Naive B cell (primary cell): Measurements from ENCODE around the gene CATSPERD. TPM values are rescaled to one million over a fixed set of nuclear protein-coding genes. Genes with fewer than 3 reads are reported as not detected.

Experiments used
- ATAC-seq, 2 donors: fragments of 150-1000 bp; cut with Tn5 transposase; 2 replicates each; pipeline ENCODE4 v1.10.0; 2021; ENCODE audit warnings: low read depth in 2 of 2, mild to moderate bottlenecking in 2 of 2, moderate library complexity in 2 of 2
- DNase-seq: peaks from one replicate; pipeline ENCODE4 v3.0.0; 2022
- H3K27ac Mint-ChIP-seq, 6 donors: one replicate each; pipeline ENCODE4 v1.8.0; 2020 to 2022; ENCODE audit warnings: mild to moderate bottlenecking in 6 of 6, mixed read lengths in 6 of 6, moderate library complexity in 5 of 6, inconsistent platforms in 2 of 6
- H3K27me3 Mint-ChIP-seq, 3 donors: one replicate each; pipeline ENCODE4 v1.8.0; 2021 to 2022; ENCODE audit warnings: mixed read lengths in 3 of 3, mild to moderate bottlenecking in 1 of 3
- H3K36me3 Mint-ChIP-seq, 2 donors: one replicate each; pipeline ENCODE4 v1.8.0; 2020 to 2022; ENCODE audit warnings: mixed read lengths in 2 of 2, inconsistent platforms in 1 of 2, mild to moderate bottlenecking in 1 of 2
- H3K4me1 Mint-ChIP-seq, 3 donors: one replicate each; pipeline ENCODE4 v1.8.0; 2020 to 2022; ENCODE audit warnings: mixed read lengths in 3 of 3, inconsistent platforms in 1 of 3, mild to moderate bottlenecking in 1 of 3, moderate library complexity in 1 of 3
- H3K4me3 Mint-ChIP-seq, 8 donors: one replicate each; pipeline ENCODE4 v1.8.0; 2020 to 2022; ENCODE audit warnings: mild to moderate bottlenecking in 8 of 8, mixed read lengths in 8 of 8, moderate library complexity in 8 of 8, inconsistent platforms in 2 of 8
- H3K9me3 Mint-ChIP-seq, 7 donors: one replicate each; pipeline ENCODE4 v1.8.0; 2020 to 2022; ENCODE audit warnings: mixed read lengths in 7 of 7, mild to moderate bottlenecking in 5 of 7, inconsistent platforms in 2 of 7, moderate library complexity in 1 of 7
- polyA plus RNA-seq, 6 donors: library from polyadenylated mRNA; unstranded; fragments of 300-500 nt; fragmentation: Illumina TruSeq; gene quantifications; one replicate each; pipeline ENCODE4 v1.2.3, GENCODE V29; 2021; ENCODE audit warnings: low read depth in 6 of 6

Gene CATSPERD
- polyA plus RNA-seq, 6 donors from 2014 or later, result not detected

GRCh38 chr19:5690955-5691821, 29.2 kb upstream of the CATSPERD start:
- Mint-ChIP-seq H3K36me3 (peaks cover 0 to 7% of the 10 kb centered on the region in 2 donors), H3K27me3 (no peaks in the 10 kb centered on the region), H3K4me3 (peak overlapping the region; percentile 90 to 98 (median 93)), H3K27ac (peak overlapping the region; percentile 88 to 98 (median 96)), H3K9me3 (peaks cover 0 to 3% (median 0%) of the 10 kb centered on the region in 7 donors), H3K4me1 (peaks cover 27 to 49% (median 36%) of the 10 kb centered on the region in 3 donors)
- ATAC-seq (no peak), DNase-seq (peak; percentile 35)

- peaks cover 0 to 3% (median 0%) of the 10 kb centered on the region in 7 donors for H3K9me3 Mint-ChIP-seq
- peaks cover 27 to 42% (median 32%) of the 10 kb centered on the region in 3 donors for H3K4me1 Mint-ChIP-seq
- H3K27me3 Mint-ChIP-seq, result no peaks in the 10 kb centered on the region
- DNase-seq (no peak), ATAC-seq (no peak)
- H3K27ac Mint-ChIP-seq, result peak overlapping the region in 5 of 6 donors; percentile 44 to 97 (median 80)
- peaks cover 0 to 7% of the 10 kb centered on the region in 2 donors for H3K36me3 Mint-ChIP-seq
- H3K4me3 Mint-ChIP-seq, result peak overlapping the region; percentile 19 to 97 (median 86)
Observed at GRCh38 chr19:5691822-5692722, 28.4 kb upstream of the CATSPERD start.

GRCh38 chr19:5692723-5693194, 27.7 kb upstream of the CATSPERD start:
- Mint-ChIP-seq H3K4me3 (peak overlapping the region in 7 of 8 donors; percentile 19 to 91 (median 60)), H3K27ac (peak overlapping the region in 4 of 6 donors; percentile 65 to 94 (median 80)), H3K9me3 (peaks cover 0 to 3% (median 0%) of the 10 kb centered on the region in 7 donors), H3K36me3 (peaks cover 0 to 7% of the 10 kb centered on the region in 2 donors), H3K27me3 (no peaks in the 10 kb centered on the region), H3K4me1 (peaks cover 27 to 42% (median 32%) of the 10 kb centered on the region in 3 donors)
- DNase-seq (no peak), ATAC-seq (no peak)

- H3K4me3 Mint-ChIP-seq, result peak overlapping the region in 1 of 8 donors; percentile 45
- no peaks in the 10 kb centered on the region for H3K27me3 Mint-ChIP-seq
Observed at GRCh38 chr19:5693195-5694166, 27.0 kb upstream of the CATSPERD start.

GRCh38 chr19:5694167-5694955, 26.1 kb upstream of the CATSPERD start:
- Mint-ChIP-seq H3K27ac (peak overlapping the region in 3 of 6 donors; percentile 41 to 94 (median 87)), H3K4me3 (peak overlapping the region in 1 of 8 donors; percentile 9), H3K4me1 (peaks cover 23 to 37% (median 26%) of the 10 kb centered on the region in 3 donors), H3K27me3 (no peaks in the 10 kb centered on the region), H3K36me3 (peaks cover 0 to 7% of the 10 kb centered on the region in 2 donors), H3K9me3 (no peaks in the 10 kb centered on the region)
- ATAC-seq, result no peak
- DNase-seq, result no peak

More at GRCh38 chr19:5693195-5694166, 27.0 kb upstream of the CATSPERD start:
- no peaks in the 10 kb centered on the region for H3K9me3 Mint-ChIP-seq
- H3K4me1 Mint-ChIP-seq, result peaks cover 23 to 38% (median 27%) of the 10 kb centered on the region in 3 donors
- ATAC-seq (no peak), DNase-seq (no peak)
- H3K27ac Mint-ChIP-seq, result peak overlapping the region in 3 of 6 donors; percentile 80 to 94 (median 87)
- peaks cover 0 to 7% of the 10 kb centered on the region in 2 donors for H3K36me3 Mint-ChIP-seq

GRCh38 chr19:5694956-5695648, 25.3 kb upstream of the CATSPERD start:
- Mint-ChIP-seq H3K9me3 (no peaks in the 10 kb centered on the region), H3K27me3 (no peaks in the 10 kb centered on the region), H3K27ac (peak overlapping the region in 2 of 6 donors; percentile 47 to 94), H3K36me3 (peaks cover 0 to 7% of the 10 kb centered on the region in 2 donors), H3K4me1 (peaks cover 19 to 32% (median 21%) of the 10 kb centered on the region in 3 donors), H3K4me3 (peak overlapping the region in 2 of 8 donors; percentile 9 to 47)
- ATAC-seq (no peak), DNase-seq (no peak)

GRCh38 chr19:5695649-5696195, 24.7 kb upstream of the CATSPERD start:
- Mint-ChIP-seq H3K4me3 (no peak overlapping the region), H3K9me3 (no peaks in the 10 kb centered on the region), H3K4me1 (peaks cover 13 to 26% (median 15%) of the 10 kb centered on the region in 3 donors), H3K27ac (peak overlapping the region in 1 of 6 donors; percentile 47), H3K27me3 (no peaks in the 10 kb centered on the region), H3K36me3 (peaks cover 0 to 7% of the 10 kb centered on the region in 2 donors)
- ATAC-seq (no peak), DNase-seq (no peak)

- peak overlapping the region in 1 of 6 donors; percentile 20 for H3K27ac Mint-ChIP-seq
- DNase-seq, result no peak
- peaks cover 0 to 7% of the 10 kb centered on the region in 2 donors for H3K36me3 Mint-ChIP-seq
Observed at GRCh38 chr19:5696196-5697021, 24.0 kb upstream of the CATSPERD start.

GRCh38 chr19:5697022-5697889, 23.2 kb upstream of the CATSPERD start:
- DNase-seq, result no peak
- H3K4me1 Mint-ChIP-seq, result peaks cover 5 to 19% (median 11%) of the 10 kb centered on the region in 3 donors
- H3K36me3 Mint-ChIP-seq, result peaks cover 0 to 7% of the 10 kb centered on the region in 2 donors
- H3K9me3 Mint-ChIP-seq, result no peaks in the 10 kb centered on the region
- peak overlapping the region in 1 of 6 donors; percentile 20 for H3K27ac Mint-ChIP-seq
- no peaks in the 10 kb centered on the region for H3K27me3 Mint-ChIP-seq
- ATAC-seq, result no peak
- peak overlapping the region in 2 of 8 donors; percentile 60 to 62 for H3K4me3 Mint-ChIP-seq

More at GRCh38 chr19:5696196-5697021, 24.0 kb upstream of the CATSPERD start:
- Mint-ChIP-seq H3K4me1 (peaks cover 9 to 20% (median 11%) of the 10 kb centered on the region in 3 donors), H3K27me3 (no peaks in the 10 kb centered on the region), H3K4me3 (no peak overlapping the region), H3K9me3 (no peaks in the 10 kb centered on the region)
- no peak for ATAC-seq
